GM18499 (cell line): ENCODE measurements around the gene MOGAT2.
"Not testable (repeated sequence)": the region's sequence is repeated elsewhere in the genome, so short reads cannot be mapped to it uniquely, and the experiment has no call there.

Experiments used
- ATAC-seq: cut with Tn5 transposase; IDR thresholded peaks from one replicate; pipeline ENCODE4 v1.9.1; 2021; ENCODE audit warnings: moderate number of reproducible peaks; ENCODE audit not compliant: insufficient read depth, unreplicated experiment

Gene MOGAT2

DNA sequence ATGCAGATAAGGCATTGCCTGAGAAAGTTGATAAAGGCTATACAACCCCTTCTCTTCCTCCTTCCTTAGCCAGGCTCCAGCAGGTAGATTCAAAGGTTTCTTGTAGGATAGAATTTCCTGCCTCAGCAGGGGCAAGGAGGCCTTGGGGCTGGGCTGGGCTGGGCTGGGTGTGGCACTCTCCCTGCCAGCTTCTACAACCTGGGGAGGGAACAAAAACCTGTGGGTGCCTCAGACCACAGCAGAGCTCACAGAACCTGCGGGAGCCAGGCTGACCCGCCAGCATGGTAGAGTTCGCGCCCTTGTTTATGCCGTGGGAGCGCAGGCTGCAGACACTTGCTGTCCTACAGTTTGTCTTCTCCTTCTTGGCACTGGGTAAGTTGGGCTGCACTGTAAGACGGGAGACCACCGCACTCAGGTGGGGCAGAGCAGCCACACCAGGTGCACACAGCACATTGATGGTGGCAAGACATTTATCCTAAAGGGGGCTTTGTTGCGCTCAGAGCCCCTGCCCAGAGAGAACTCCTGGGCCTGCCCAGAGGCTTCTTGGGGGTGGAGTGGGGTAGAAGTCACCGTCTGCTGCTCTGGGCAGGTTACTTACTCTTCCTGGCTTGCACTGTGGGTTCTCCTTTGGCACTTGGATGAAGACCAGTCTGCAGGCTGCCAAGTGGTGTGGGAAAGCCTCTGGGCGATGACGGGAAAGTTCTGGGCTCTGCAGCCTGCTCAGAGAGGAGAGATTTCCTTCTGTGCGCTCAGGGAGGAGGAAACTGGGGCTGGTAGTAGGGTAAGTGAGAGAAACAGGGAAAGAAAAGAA is at the start of gene MOGAT2:
Gene MOGAT2 (plus strand): TSS at position 231 of the 811 bp plus-strand sequence. CDS start 51 bp downstream, at position 282.
- no peak for ATAC-seq

DNA sequence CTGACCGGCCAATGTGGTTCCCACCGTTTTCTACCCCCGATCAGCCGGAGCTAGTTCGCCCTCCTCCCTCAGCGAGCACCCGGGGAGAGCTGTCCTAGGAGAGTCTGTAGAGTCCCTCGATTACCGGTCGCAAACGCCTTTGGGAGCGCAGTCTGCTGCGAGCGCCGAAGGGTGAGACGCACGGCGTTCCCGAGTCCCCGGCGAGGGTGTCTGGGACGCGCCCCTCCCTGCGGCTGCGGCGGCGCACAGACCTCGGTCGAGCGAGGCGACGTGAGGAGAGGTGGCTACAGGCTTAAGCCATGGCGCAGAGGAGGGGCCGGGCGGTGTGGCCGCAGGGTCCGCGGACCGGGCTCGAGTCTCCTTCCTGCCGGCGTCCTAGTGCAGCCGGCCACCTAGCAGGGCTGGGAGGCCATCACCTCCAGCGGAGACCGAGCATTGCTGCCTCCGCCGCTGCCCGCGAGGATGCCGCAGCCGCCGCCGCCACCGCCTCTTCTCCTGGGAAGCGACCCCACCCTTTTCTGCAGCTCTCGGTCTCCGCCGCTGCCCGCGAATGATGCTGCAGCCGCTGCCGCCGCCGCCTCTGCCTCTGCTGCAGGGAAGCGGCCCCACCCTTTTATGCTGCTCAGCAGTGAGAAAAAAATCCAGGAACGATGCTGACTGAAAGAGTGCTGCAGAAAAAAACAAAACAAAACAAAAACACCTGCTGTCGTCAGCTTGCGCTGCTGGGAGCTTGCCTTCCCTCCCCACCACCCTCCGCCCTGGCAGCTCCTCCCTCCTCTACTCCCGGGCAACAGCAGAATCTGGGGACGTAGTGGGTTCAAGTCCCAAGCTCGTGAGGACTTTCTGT is 49.0 kb upstream of the MOGAT2 start, which contains the start of gene MAP6:
Gene MAP6 (minus strand): TSS at position 588 of the 847 bp plus-strand sequence. CDS start 669 bp downstream, outside the sequence.
- ATAC-seq, result no peak

DNA sequence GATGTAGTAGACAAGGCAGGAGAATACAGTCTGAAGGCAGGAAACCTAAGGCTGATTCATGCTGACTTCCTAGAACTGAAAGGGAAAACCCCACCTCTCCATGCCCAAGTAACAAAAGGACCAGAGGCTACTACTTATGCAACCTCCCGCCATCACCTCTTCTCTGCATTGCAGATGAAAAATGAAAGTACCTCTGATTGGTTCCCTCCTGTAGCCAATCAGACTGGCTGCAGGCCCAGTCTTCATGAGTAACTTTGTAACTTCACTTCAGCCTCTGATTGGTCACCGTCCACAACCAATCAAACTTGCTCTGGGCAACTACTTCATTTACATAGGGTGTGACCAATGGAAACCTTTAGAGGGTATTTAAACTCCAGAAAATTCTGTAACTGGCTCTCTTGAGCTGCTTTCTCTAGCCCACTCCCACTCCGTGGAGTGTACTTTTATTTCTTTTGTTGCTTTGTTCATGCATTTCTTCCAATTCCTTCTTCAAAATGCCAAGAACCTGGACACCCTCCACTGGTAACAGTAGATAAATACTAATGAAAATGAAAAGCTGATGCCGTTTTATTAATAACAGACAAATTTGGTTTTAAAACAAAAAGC is 43.6 kb upstream of the MOGAT2 start:
- no peak for ATAC-seq

DNA sequence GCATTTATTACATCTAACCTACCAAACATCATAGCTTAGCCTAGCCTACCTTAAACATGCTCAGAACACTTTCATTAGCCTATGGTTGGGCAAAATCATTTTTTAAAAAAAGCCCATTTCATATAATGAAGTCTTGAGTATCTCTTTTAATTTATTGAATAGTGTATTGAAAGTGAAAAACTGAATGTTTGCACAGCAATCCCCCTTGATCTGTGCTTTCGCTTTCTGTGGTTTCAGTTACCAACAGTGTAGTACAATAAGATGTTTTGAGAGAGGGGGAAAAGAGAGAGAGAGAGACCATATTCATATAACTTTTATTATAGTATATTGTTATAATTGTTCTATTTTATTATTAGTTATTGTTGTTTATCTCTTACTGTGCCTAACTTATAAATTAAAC is 40.4 kb upstream of the MOGAT2 start:
- ATAC-seq, result no peak

DNA sequence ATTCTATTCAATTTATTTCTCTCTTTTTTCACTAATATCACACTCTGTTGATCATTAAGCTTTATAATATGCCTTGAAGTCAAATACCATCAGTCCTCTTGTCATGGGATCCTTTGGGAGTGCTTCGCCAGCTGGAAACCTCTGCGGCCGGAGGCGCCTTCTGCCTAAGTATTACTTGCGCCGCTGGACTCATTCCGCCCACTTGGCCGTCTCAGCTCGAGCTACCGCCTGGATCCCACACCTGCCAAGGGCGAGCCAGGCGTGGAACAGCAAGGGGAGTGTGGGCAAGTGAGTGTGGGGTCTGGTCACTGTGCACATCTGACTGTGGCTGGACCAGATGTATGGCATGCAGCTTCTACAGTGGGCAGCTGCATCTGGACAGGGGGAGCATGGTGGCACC is 39.7 kb upstream of the MOGAT2 start:
- no peak for ATAC-seq

DNA sequence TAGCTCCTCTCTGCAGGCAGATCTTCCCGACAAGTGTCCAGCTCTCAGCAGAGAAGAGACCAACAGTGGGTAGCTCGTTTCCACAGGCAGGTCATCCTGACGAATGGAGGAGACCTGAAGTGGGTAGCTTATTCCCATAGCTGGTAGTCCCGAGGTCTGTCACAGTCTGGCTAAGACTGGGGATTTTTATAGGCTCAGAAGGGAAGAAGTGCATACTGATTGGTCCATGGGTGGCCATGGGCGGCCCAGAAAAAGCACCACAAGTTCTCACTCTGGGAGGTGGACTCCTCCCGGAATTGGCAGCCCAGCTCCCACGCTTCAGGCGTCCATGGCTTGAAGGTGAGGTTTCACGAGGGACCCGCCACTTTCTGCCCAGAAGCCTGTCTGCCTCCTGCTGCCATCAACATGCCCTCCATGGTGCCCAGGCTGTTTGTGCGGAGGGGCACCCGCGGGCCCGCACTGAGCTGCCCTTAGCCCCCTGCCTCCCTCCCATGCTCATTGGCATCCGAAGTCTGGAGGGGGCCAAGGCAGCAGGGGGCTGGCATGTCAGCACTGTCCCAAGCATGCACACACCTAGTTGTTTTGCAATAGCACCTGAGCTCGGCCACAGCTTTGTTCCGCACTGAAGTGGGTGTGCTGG is 38.9 kb upstream of the MOGAT2 start:
- ATAC-seq, result no peak

DNA sequence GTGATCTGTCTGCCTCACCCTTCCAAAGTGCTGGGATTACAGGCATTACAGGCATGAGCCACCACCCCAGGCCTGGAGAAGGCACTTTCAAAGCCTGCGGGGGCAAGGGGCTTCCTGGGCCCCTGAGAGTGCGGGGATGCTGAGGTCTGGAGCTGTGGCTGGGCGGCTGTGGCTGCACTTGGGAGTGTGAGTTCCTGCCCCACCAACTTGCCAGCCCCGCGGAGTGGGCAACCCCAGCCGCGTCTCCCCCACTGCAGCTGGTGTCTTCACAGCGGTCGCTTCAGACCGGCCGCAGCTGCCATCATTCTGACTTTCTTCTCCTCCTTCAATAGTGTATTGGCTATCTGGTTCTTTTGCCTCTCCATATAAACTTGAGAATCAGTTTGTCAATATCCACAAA is 38.1 kb upstream of the MOGAT2 start:
- ATAC-seq, result no peak

DNA sequence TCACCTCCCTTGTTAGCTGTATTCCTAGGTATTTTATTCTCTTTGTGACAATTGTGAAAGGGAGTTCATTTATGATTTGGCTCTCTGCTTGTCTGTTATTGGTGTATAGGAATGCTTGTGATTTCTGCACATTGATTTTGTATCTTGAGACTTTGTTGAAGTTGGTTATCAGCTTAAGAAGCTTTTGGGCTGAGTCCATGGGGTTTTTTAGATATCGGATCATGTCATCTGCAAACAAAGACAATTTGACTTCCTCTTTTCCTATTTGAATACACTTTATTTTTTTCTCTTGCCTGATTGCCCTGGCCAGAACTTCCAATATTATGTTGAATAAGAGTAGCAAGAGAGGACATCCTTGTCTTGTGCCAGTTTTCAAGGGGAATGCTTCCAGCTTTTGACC is 33.8 kb upstream of the MOGAT2 start:
- ATAC-seq, result not testable (repeated sequence)

DNA sequence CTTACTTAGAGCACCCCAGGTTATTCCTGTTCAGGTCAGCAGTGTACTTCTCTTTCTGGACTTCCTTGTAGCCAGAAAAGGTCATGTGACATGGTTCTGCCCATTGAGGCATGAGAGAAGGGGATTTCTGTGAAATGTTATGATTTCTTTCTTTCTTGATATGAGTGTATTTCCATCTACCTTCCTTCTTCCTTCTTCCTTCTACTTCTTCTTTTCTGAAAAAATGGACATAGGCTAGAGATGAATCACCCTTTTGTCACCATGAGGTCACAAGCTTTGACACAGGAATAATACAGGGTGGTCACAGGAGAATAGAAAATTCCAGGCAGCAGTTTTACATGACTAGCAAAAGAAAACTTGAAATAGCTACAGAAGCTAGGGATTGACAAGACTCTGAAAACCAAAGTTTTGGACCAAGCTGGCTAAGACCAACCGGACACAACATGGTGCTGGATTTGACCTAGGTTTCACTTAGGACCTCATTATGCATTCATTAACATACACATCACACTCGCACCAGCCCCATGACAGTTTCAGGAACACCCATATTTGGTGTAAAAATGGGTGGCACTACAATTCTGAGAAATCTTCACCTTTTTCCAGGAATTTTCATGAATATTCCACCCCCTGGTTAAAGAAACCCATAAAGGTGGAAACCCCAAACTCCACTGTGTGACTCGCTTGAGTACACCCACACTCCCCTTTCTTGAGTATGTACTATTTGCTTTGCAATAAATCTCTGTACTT is 27.6 kb upstream of the MOGAT2 start:
- peak; percentile 33 for ATAC-seq

DNA sequence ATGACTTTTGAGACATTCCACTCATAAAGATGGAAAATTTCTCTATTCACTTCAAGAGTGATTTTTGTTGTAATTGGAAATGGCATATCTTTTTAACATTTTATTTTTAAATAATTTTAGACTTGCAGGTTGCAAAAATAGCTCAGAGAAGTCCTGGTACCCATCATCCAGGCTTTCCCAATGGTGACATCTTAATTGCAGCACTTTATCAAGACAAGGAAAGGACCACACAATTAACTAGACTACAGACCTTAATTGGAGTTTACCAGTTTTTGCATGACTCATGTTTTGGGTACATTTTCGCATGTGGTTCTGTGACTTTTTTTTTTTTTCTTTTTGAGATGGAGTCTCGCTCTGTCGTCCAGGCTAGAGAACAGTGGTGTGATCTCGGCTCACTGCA is 25.8 kb upstream of the MOGAT2 start:
- no peak for ATAC-seq

DNA sequence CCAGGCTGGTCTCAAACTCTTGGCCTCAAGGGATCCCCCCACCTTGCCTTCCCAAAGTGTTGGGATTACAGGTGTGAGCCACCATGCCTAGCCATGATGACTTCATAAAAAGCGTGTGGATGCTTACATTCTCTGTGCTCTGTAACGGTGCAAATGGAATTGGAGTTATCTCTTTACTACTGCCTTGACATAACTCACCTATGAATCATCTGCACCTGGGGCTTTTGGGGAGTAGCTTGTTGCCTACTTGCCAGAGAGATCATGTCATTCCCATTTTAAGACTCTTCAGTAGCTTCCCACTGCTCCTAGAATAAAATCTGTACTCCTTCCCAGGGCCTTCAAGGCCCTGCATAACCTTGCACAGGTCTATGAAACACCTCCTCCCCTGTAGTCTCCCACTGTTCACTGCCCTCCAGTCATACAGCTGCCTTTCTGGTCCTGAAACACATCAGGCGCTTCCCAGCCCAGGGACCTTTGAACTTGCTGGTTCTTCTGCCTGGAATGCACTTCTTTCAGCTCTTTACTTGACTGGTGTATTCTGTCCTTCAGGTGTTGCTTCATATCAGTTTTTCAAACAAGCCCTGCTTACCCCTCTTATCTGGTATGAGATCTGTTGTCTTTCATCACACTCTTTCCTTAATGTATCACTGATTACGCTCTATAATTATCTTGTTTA is 19.6 kb upstream of the MOGAT2 start:
- ATAC-seq, result no peak

DNA sequence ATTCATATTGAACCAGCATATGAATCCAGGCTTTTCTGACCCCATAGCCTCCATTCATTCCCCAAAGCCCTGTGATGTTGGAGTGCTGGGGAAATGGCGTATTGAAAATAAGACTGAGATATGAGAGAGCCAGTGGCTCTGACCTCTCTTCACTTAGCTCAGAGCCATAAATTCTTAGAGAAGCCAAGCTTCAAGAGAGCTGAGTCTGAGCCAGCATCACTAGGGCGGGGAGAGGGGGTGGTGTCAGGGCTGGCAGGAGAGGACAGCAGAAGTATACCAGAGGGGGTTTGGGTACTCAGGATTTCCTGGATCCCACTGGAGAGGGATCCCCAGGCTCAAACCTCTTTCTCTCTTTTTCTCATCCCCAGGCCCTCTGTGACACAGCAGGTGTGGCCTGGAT is 16.7 kb upstream of the MOGAT2 start:
- ATAC-seq, result no peak

DNA sequence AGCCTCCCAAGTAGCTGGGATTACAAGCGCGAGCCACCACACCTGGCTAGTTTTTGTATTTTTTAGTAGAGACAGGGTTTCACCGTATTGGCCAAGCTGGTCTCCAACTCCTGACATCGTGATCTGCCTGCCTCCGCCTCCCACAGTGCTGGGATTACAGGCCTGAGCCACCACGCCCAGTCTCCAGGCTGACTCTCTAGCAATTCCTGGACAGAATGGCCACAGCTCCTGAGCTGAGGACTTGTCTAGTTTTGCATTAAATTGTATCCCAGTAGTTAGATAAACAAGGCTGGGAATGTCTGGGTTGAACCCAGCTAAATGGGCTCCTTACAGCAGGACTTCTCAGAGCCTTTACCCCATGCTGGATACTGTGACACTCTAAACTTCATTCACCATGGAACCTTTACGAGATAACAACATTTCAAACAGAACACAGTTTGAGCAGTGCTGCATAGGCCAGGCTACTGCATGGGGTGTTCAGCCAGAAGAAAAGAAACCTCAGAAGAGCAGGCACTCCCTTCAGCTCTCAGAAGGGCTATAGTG is 13.9 kb upstream of the MOGAT2 start:
- ATAC-seq, result no peak

DNA sequence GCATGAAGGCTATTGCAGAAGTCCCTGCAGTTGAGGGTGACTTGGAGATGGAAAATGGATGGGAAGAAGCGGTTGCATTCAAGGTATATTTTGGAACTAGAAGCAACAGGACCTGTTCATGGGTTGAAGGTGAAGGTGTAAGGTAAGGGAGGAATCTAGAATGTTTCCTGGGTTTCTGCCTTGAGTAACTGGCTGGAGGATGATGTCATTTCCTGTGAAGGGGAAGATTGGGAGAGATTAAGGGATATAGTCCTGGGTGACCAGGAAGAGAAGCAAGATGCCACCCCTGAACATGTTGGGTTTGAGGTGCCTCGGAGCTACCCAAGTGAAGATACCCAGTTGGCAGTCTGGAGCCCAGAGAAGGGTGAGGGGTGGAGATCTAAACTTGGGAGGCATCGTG is 12.1 kb upstream of the MOGAT2 start:
- no peak for ATAC-seq

DNA sequence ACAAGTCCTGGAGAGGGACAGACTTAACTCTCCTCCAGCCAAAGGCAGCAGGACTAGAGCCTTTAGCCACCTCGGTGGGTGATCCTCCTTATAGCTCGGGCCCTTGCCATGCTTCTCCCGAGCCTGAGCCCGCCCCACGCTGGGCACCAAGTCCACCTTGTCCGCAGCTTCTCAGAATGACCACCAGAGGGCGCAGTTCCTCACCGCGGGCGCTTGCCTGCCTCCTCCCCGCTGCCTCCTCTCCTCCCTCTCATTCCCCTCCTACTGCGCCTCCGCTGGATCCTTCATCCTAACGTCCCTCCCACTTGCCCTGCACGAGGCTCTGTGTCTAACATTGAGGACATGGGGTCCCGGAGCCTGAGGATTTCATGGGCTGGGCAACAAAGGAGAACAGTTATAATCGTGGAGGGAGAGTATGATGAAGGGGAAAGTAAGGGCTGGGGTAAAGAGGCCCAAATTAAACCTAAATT is 11.3 kb upstream of the MOGAT2 start:
- no peak for ATAC-seq

DNA sequence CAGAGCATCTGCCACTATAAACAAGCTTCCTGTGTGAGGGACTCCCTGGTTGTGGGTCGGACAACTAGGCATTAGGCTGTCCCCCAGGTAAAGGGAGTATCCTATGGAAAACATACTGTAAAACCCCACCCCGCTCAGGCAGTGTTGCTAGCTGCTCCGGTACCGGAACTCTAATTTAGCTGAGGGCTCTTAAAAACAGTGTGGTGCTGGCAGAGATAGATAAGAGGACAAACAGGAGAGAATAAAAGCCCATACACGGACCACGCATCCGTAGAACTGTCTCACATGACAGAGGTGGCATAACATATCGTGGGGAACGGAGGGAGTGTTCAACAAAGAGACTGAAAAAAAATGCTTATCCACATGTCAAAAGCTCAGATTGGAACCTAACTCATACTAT is 3.4 kb upstream of the MOGAT2 start:
- ATAC-seq, result no peak

DNA sequence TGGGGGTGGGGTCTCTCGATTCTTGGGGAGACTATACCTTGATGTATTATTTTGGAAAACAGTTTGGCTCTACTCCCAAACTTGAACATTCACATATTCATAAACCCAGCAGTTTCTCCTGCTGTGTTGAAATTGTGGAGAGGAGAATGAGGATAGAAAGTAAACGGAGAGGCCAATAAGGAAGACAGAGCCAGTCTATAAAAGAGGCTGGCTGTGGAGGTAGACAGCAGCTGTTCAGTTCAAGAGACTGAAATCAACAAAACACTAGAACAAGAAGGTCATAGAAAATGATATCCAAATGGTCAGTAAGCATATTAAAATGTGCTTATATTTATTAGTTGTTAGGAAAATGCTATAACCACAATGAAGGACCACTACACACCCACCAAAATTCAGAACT is 1.9 kb upstream of the MOGAT2 start:
- ATAC-seq, result no peak

DNA sequence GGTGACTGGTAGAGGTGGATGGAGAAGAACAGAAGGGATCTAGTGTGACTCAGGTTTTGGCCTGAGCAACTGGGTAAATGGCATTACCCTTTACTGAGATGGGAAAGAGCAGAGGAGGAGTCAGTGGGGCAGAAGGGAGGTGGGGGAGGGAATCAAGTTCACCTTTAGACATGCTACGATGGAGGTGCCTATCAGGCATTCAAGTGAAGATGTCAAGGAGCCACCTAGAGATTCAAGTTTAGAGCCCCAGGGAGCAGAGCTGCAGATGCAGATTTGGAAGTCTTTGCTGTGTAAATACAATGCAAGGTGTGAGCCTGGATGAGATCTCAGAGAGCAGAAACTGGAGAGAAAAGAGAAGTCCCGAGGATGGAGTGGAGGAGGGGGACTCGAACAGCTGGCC is 979 bp upstream of the MOGAT2 start:
- ATAC-seq, result no peak
